ENCODE data around the gene FGF12. TPM values are rescaled to one million over a fixed set of nuclear protein-coding genes. Genes with fewer than 3 reads are reported as not detected.

FGF12 gene
- total RNA-seq, 1 donor from 2014 or later = 3.2 TPM

DNA sequence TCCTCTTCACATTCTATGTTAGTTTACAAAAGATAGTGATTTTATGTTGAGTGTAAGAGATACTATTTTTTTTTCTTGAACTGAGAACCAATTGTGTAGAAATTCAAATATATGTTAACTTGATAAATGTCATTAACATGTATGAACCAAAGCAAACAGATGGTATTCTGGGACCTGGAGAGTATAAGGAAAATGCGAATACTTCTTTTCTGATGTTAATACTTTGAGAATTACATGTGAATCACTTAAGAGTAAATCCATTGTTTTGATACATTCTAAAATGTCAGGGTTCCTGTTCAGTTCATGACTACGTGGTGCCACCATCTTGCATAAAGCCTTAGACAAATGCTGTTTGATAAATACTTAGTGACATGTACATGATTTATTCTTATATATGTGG lies 541.3 kb downstream of the FGF12 start:
- DNase-seq = no peak
- intact Hi-C loops (cut with DNase I) = no loop called here
- H3K9me3 ChIP-seq = no peaks in the 10 kb centered on the region

DNA sequence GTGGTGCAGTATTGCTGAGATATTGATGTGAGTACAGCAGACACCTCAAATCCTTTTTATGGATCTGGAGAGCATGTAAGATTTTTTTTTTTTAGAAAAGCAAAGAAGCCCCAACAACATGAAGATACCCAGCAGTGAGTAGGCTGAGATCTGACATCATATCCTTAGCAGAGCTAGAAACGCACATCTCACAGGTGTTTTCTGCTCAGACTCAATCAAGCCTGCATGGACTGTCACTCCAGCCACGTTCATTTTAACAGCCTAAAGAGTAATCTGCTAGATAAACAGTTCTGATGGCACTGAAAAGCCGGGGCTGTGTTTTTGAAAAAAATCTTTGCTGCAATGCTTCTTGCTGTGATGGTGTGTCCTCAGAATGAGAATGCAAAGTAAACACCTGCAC lies 544.2 kb downstream of the FGF12 start:
- Histone ChIP-seq H3K36me3 (no peaks in the 10 kb centered on the region), H3K9me3 (no peaks in the 10 kb centered on the region), H3K27ac (no peak overlapping the region), H3K27me3 (no peaks in the 10 kb centered on the region), H3K4me1 (no peaks in the 10 kb centered on the region), H3K4me3 (no peak overlapping the region)
- TF ChIP-seq, protein P1, sequence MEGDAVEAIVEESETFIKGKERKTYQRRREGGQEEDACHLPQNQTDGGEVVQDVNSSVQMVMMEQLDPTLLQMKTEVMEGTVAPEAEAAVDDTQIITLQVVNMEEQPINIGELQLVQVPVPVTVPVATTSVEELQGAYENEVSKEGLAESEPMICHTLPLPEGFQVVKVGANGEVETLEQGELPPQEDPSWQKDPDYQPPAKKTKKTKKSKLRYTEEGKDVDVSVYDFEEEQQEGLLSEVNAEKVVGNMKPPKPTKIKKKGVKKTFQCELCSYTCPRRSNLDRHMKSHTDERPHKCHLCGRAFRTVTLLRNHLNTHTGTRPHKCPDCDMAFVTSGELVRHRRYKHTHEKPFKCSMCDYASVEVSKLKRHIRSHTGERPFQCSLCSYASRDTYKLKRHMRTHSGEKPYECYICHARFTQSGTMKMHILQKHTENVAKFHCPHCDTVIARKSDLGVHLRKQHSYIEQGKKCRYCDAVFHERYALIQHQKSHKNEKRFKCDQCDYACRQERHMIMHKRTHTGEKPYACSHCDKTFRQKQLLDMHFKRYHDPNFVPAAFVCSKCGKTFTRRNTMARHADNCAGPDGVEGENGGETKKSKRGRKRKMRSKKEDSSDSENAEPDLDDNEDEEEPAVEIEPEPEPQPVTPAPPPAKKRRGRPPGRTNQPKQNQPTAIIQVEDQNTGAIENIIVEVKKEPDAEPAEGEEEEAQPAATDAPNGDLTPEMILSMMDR (IDR thresholded peaks at IDR 0.05) = no peak
- intact Hi-C loops (cut with DNase I) = no loop called here
- ATAC-seq = no peak
- no peak for DNase-seq

More for the DNA sequence above, 541.3 kb downstream of the FGF12 start:
- TF ChIP-seq, protein P1 (IDR thresholded peaks at IDR 0.05) = no peak
- Histone ChIP-seq H3K4me3 (no peak overlapping the region), H3K27ac (no peak overlapping the region), H3K36me3 (no peaks in the 10 kb centered on the region), H3K4me1 (no peaks in the 10 kb centered on the region), H3K27me3 (no peaks in the 10 kb centered on the region)
- ATAC-seq = no peak

DNA sequence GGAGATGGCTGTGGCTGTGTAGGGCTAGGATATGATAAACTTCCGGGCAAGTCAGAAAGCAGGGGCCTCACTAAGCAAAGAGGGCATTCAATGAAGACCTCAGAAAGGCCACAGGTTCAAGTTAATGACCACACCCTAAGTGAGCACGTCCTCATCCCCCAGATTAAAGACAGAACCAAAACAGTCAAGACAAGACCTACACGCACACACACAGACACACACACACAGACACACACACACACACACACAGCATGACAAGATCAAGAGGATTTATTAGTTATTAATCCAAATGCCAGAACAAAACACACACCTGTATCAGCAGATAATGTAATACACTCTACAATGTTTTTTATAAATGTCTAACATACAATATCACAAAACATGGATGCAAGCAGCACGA lies 546.2 kb downstream of the FGF12 start:
- no peak overlapping the region for H3K4me3 ChIP-seq

DNA sequence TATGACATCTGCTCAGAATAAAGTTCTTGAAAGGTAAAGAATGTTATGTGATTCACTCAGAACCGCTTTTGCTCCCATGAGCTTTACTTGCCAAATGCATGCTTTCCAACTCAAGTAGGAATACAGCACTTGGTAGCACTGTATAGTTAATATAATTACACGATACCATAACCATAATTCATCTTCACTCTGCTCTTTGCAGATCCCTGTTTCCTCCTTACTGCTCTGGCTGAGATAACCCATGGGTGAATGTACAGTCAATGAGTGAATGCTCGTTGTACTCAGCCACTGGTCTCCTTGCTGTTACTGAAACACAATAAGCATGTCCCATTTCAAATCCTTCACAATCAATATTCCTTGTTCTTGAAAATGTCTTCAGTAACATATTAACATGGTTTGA lies 550.0 kb downstream of the FGF12 start:
- Histone ChIP-seq H3K4me3 (no peak overlapping the region), H3K36me3 (no peaks in the 10 kb centered on the region), H3K27ac (no peak overlapping the region), H3K9me3 (no peaks in the 10 kb centered on the region), H3K4me1 (no peaks in the 10 kb centered on the region), H3K27me3 (no peaks in the 10 kb centered on the region)
- TF ChIP-seq, protein P1 (IDR thresholded peaks at IDR 0.05) = no peak
- DNase-seq (no peak), ATAC-seq (no peak)
- intact Hi-C loops (cut with DNase I) = no loop called here

More for the DNA sequence above, 546.2 kb downstream of the FGF12 start:
- TF ChIP-seq, protein P1 (IDR thresholded peaks at IDR 0.05) = no peak
- Histone ChIP-seq H3K9me3 (no peaks in the 10 kb centered on the region), H3K4me1 (no peaks in the 10 kb centered on the region), H3K27ac (no peak overlapping the region), H3K36me3 (no peaks in the 10 kb centered on the region), H3K27me3 (no peaks in the 10 kb centered on the region)
- intact Hi-C loops (cut with DNase I) = no loop called here
- DNase-seq (no peak), ATAC-seq (no peak)

DNA sequence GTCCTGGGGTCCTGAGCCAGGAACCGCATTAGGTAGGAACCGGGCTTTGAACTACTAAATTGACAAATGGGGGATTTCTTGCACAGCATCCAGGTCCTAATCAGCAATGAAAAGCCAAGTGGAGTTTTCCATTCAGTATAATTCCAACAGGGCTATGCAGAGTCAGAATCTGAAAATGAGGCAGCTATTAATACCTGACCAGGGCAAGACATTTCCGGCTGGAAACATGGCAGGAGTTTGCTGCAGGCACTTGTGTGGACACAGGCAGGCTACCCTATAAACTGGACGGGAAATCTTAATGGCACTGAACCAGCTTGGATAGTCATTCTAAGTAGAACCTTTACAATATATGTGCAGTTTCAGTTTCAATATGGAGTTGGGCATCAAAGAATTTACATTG lies 553.1 kb downstream of the FGF12 start:
- intact Hi-C loops (cut with DNase I) = no loop called here
- no peaks in the 10 kb centered on the region for H3K9me3 ChIP-seq
- no peak overlapping the region for H3K27ac ChIP-seq
- no peak for DNase-seq
- no peaks in the 10 kb centered on the region for H3K36me3 ChIP-seq
- no peak for ATAC-seq
- H3K27me3 ChIP-seq = no peaks in the 10 kb centered on the region
- TF ChIP-seq, protein P1 (IDR thresholded peaks at IDR 0.05) = no peak
- no peaks in the 10 kb centered on the region for H3K4me1 ChIP-seq
- H3K4me3 ChIP-seq = no peak overlapping the region

DNA sequence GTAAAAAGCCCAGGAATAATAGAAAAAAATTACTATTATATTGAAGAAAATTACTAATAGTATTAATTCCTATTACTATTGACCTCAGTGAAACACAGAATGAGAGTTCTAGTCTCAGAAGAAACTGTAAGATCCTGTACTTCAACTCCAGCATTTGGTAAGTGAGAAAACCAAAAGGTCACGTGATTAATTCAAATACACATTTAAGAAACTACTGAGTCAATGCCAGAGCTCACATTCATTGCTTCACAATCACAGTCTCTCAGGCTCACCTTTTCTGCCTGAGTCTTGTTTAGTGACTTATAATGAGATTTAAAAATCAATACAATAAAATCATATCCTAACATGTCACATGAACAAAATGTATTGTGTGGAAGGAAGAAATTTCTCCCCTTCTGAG lies 556.1 kb downstream of the FGF12 start:
- TF ChIP-seq, protein P1 (IDR thresholded peaks at IDR 0.05) = no peak
- ATAC-seq (no peak), DNase-seq (no peak)
- no peaks in the 10 kb centered on the region for H3K9me3 ChIP-seq
- no peaks in the 10 kb centered on the region for H3K4me1 ChIP-seq
- intact Hi-C loops (cut with DNase I) = no loop called here
- H3K27me3 ChIP-seq = no peaks in the 10 kb centered on the region
- no peak overlapping the region for H3K27ac ChIP-seq
- no peaks in the 10 kb centered on the region for H3K36me3 ChIP-seq
- no peak overlapping the region for H3K4me3 ChIP-seq
